H9 (cell line): ENCODE measurements around the gene CDH4. TPM values are rescaled to one million over a fixed set of nuclear protein-coding genes. Genes with fewer than 3 reads are reported as not detected.

ENCODE experiments used
- DNase-seq: peaks from one replicate; pipeline ENCODE4 v3.0.0-alpha.2; 2017
- H2AFZ ChIP-seq: one replicate; pipeline ENCODE4 v1.6.1; 2013; ENCODE audit warnings: mild to moderate bottlenecking, low read length, control low read depth, moderate library complexity
- H2AK5ac ChIP-seq: 2 replicates; pipeline ENCODE4 v1.6.1; 2013; ENCODE audit warnings: low read length, control low read depth, mixed read lengths; ENCODE audit not compliant: insufficient read length
- H2BK120ac ChIP-seq: one replicate; pipeline ENCODE4 v1.6.1; 2013; ENCODE audit warnings: low read depth, mild to moderate bottlenecking, low read length, control low read depth, inconsistent platforms; ENCODE audit not compliant: poor library complexity, severe bottlenecking
- H2BK12ac ChIP-seq: 2 replicates; pipeline ENCODE4 v1.6.1; 2013; ENCODE audit warnings: low read length, control low read depth, mixed read lengths, low read depth; ENCODE audit not compliant: insufficient read length
- H2BK15ac ChIP-seq: 2 replicates; pipeline ENCODE4 v1.6.1; 2013; ENCODE audit warnings: low read depth, low read length, control low read depth
- H2BK20ac ChIP-seq: one replicate; pipeline ENCODE4 v1.6.1; 2013; ENCODE audit warnings: low read depth, mild to moderate bottlenecking, low read length, control low read depth, inconsistent platforms; ENCODE audit not compliant: poor library complexity, severe bottlenecking
- H2BK5ac ChIP-seq: 2 replicates; pipeline ENCODE4 v1.6.1; 2013; ENCODE audit warnings: low read length, control low read depth, mixed read lengths; ENCODE audit not compliant: insufficient read length
- H3K14ac ChIP-seq: 2 replicates; pipeline ENCODE4 v1.6.1; 2013; ENCODE audit warnings: low read length, control low read depth; ENCODE audit not compliant: insufficient read depth
- H3K18ac ChIP-seq: 2 replicates; pipeline ENCODE4 v1.6.1; 2013; ENCODE audit warnings: low read depth, mild to moderate bottlenecking, mixed read lengths, low read length, control low read depth; ENCODE audit not compliant: insufficient read length
- H3K23ac ChIP-seq: 2 replicates; pipeline ENCODE4 v1.6.1; 2013; ENCODE audit warnings: low read length, control low read depth, mixed read lengths, low read depth; ENCODE audit not compliant: insufficient read length
- H3K23me2 ChIP-seq: 2 replicates; pipeline ENCODE4 v1.6.1; 2013; ENCODE audit warnings: low read depth, mild to moderate bottlenecking, mixed read lengths, low read length, control low read depth; ENCODE audit not compliant: insufficient read length, poor library complexity, severe bottlenecking
- H3K27ac ChIP-seq: 2 replicates; pipeline ENCODE4 v1.5.1; 2013; ENCODE audit warnings: low read length, control low read depth, mixed read lengths, low read depth; ENCODE audit not compliant: insufficient read length
- H3K27me3 ChIP-seq: 2 replicates; pipeline ENCODE4 v1.6.1; 2013; ENCODE audit warnings: low read length, control low read depth, inconsistent platforms; ENCODE audit not compliant: insufficient read depth
- H3K4ac ChIP-seq: 2 replicates; pipeline ENCODE4 v1.6.1; 2013; ENCODE audit warnings: low read depth, mild to moderate bottlenecking, control low read depth, inconsistent platforms, low read length, moderate library complexity
- H3K4me1 ChIP-seq: 2 replicates; pipeline ENCODE4 v1.6.1; 2013; ENCODE audit warnings: low read length, control low read depth, inconsistent platforms; ENCODE audit not compliant: insufficient read depth
- H3K4me2 ChIP-seq: 2 replicates; pipeline ENCODE4 v1.6.1; 2013; ENCODE audit warnings: low read length, control low read depth, mixed read lengths; ENCODE audit not compliant: insufficient read length, insufficient read depth
- H3K56ac ChIP-seq: 2 replicates; pipeline ENCODE4 v1.6.1; 2013; ENCODE audit warnings: low read depth, mild to moderate bottlenecking, mixed read lengths, low read length, control low read depth; ENCODE audit not compliant: insufficient read length
- H3K79me1 ChIP-seq: 2 replicates; pipeline ENCODE4 v1.6.1; 2013; ENCODE audit warnings: low read depth, mild to moderate bottlenecking, moderate library complexity, low read length, control low read depth, inconsistent platforms; ENCODE audit not compliant: insufficient read depth, poor library complexity, severe bottlenecking
- H3K79me2 ChIP-seq: 2 replicates; pipeline ENCODE4 v1.6.1; 2013; ENCODE audit warnings: low read length, control low read depth, inconsistent platforms; ENCODE audit not compliant: insufficient read depth
- H3K9ac ChIP-seq: 2 replicates; pipeline ENCODE4 v1.6.1; 2013; ENCODE audit warnings: low read length, control low read depth, mixed read lengths; ENCODE audit not compliant: insufficient read length; ENCODE audit errors: extremely low read depth
- H3K9me3 ChIP-seq: one replicate; pipeline ENCODE4 v1.6.1; 2013; ENCODE audit warnings: low read depth, low read length, inconsistent platforms; ENCODE audit not compliant: control insufficient read depth
- H3T11ph ChIP-seq: one replicate; pipeline ENCODE4 v1.6.1; 2013; ENCODE audit warnings: mild to moderate bottlenecking, low read length, control low read depth, inconsistent platforms
- H4K20me1 ChIP-seq: one replicate; pipeline ENCODE4 v1.6.1; 2013; ENCODE audit not compliant: control insufficient read depth, insufficient read length, insufficient read depth
- H4K5ac ChIP-seq: 2 replicates; pipeline ENCODE4 v1.6.1; 2013; ENCODE audit warnings: low read depth, mild to moderate bottlenecking, mixed read lengths, low read length, control low read depth; ENCODE audit not compliant: insufficient read length
- H4K8ac ChIP-seq: replicated peaks from 2 replicates; pipeline ENCODE4 v1.6.1; 2013; ENCODE audit warnings: low read length, control low read depth, mixed read lengths, low read depth; ENCODE audit not compliant: insufficient read length
- H4K91ac ChIP-seq: 2 replicates; pipeline ENCODE4 v1.6.1; 2013; ENCODE audit warnings: low read depth, mild to moderate bottlenecking, moderate library complexity, mixed read lengths, low read length, control low read depth; ENCODE audit not compliant: insufficient read length
- H3K27ac Mint-ChIP-seq, 3 experiments: 2 replicates in 2 of 3; 3 replicates in 1 of 3; pipeline ENCODE4 v1.8.0; 2020 to 2021; ENCODE audit warnings: mixed read lengths in 3 of 3, mild to moderate bottlenecking in 1 of 3, moderate library complexity in 1 of 3
- H3K27me3 Mint-ChIP-seq: 2 replicates; pipeline ENCODE4 v1.8.0; 2021; ENCODE audit warnings: low read depth, mild to moderate bottlenecking, moderate library complexity, mixed read lengths
- H3K36me3 Mint-ChIP-seq, 3 experiments: 2 replicates in 2 of 3; 3 replicates in 1 of 3; pipeline ENCODE4 v1.8.0; 2020 to 2021; ENCODE audit warnings: low read depth in 3 of 3, mixed read lengths in 3 of 3; ENCODE audit not compliant: insufficient read depth in 1 of 3
- H3K4me1 Mint-ChIP-seq, 2 experiments: 2 replicates each; pipeline ENCODE4 v1.8.0; 2020; ENCODE audit warnings: mixed read lengths in 2 of 2
- H3K4me3 Mint-ChIP-seq, 2 experiments: 2 replicates in 1 of 2; 3 replicates in 1 of 2; pipeline ENCODE4 v1.8.0; 2020 to 2021; ENCODE audit warnings: mild to moderate bottlenecking in 2 of 2, mixed read lengths in 2 of 2, moderate library complexity in 1 of 2
- H3K9me3 Mint-ChIP-seq, 2 experiments: 2 replicates in 1 of 2; 3 replicates in 1 of 2; pipeline ENCODE4 v1.8.0; 2020; ENCODE audit warnings: mild to moderate bottlenecking in 2 of 2, mixed read lengths in 2 of 2, moderate library complexity in 1 of 2
- whole genome bisulfite sequencing: extraction: QIAGEN DNeasy Blood & Tissue Kit; methylation state at CpG from one replicate; pipeline ENCODE4 v1.1.7; 2013; ENCODE audit warnings: missing lambda C conversion rate, low lambda C conversion rate, mixed read lengths; ENCODE audit not compliant: insufficient read length; ENCODE audit errors: extremely low coverage; 5-methylcytosine and 5-hydroxymethylcytosine counted together
- total RNA-seq: library from RNA; stranded (reverse); gene quantifications from 2 replicates; pipeline ENCODE4 v1.2.1, GENCODE V29; 2021
- TF ChIP-seq, protein P1 (sequence below): fragments of 200-600 bp; sonication (generic); conservative IDR thresholded peaks from 3 replicates; pipeline ENCODE4 v1.8.0; 2021; ENCODE audit warnings: antibody characterized with exemption, mild to moderate bottlenecking

The CDH4 gene
- total RNA-seq, 1 experiment from 2014 or later: 3.0 TPM

DNA sequence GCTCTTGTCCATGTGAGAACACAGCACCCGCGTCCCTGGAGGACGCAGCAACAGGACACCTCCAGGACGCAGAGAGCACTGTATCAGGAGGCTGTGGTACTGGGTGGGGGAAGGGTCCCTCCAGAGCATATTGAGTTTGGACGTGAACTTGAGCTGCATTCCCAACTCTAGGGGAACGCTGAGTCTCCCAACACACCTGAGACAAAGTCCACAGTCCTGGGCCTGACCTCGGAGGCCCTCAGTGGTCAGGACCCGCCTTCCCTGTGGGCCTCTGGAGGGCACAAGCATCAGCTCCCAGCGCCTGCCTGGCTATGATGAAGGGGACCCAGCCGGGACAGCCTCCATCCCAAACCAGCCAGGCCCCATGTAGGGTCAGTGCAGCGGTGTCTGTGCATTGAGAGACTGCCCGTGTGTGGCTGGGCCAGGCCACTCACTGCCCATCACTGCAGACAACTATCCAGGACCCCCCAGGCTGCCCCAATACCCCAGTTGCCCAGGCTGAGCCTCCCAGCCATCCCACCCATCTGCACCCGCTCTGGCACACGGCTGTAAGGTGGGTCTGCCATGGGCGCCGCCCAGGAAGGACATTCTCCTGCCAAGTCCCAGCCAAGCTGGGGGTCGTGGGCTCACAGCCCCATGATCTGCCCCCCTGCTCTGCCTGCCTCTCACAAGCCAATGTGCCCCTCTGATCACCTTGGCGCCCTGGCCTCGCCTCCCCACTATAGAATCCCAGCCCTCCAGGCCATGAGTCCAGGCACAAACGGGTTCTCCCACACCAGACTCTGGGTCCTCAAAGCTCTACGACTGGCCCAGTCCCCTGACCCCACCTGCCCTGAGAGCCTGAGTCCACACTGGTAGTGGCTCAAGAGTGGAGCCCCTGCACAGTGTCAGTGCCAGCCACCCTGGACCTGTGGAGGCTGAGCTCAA lies 697.9 kb downstream of the CDH4 start:
- Mint-ChIP-seq H3K4me1 (peaks cover 14 to 23% of the 10 kb centered on the region in 2 experiments), H3K36me3 (peaks cover 0 to 2% (median 2%) of the 10 kb centered on the region in 3 experiments; a peak in 2 of 7 replicates), H3K4me3 (no peak overlapping the region), H3K27ac (peak overlapping the region in 2 of 3 experiments; percentile 18 to 65; a peak in 1 of 7 replicates), H3K9me3 (peaks cover 2 to 4% of the 10 kb centered on the region in 2 experiments; a peak in 2 of 5 replicates), H3K27me3 (no peaks in the 10 kb centered on the region; the same call in 1 of the 2 replicates)
- H3K27me3 ChIP-seq: no peaks in the 10 kb centered on the region
- H2BK15ac ChIP-seq: no peak overlapping the region
- H2BK12ac ChIP-seq: no peak overlapping the region
- TF ChIP-seq, protein P1, sequence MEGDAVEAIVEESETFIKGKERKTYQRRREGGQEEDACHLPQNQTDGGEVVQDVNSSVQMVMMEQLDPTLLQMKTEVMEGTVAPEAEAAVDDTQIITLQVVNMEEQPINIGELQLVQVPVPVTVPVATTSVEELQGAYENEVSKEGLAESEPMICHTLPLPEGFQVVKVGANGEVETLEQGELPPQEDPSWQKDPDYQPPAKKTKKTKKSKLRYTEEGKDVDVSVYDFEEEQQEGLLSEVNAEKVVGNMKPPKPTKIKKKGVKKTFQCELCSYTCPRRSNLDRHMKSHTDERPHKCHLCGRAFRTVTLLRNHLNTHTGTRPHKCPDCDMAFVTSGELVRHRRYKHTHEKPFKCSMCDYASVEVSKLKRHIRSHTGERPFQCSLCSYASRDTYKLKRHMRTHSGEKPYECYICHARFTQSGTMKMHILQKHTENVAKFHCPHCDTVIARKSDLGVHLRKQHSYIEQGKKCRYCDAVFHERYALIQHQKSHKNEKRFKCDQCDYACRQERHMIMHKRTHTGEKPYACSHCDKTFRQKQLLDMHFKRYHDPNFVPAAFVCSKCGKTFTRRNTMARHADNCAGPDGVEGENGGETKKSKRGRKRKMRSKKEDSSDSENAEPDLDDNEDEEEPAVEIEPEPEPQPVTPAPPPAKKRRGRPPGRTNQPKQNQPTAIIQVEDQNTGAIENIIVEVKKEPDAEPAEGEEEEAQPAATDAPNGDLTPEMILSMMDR: no peak
- H3K4me1 ChIP-seq: no peaks in the 10 kb centered on the region
- no peak overlapping the region for H3K4me2 ChIP-seq
- no peak overlapping the region for H2AFZ ChIP-seq
- H3K79me2 ChIP-seq: no peaks in the 10 kb centered on the region
- H3T11ph ChIP-seq: no peak overlapping the region
- H4K8ac ChIP-seq: no peak overlapping the region
- no peak overlapping the region for H2BK120ac ChIP-seq
- no peaks in the 10 kb centered on the region for H3K79me1 ChIP-seq
- WGBS: no CpG with 5 or more reads among the region's 21 CpGs
- no peaks in the 10 kb centered on the region for H3K9me3 ChIP-seq
- H3K56ac ChIP-seq: no peak overlapping the region
- H2BK20ac ChIP-seq: no peak overlapping the region
- H3K23me2 ChIP-seq: no peaks in the 10 kb centered on the region
- no peak overlapping the region for H3K27ac ChIP-seq
- no peak overlapping the region for H3K18ac ChIP-seq
- no peak overlapping the region for H3K14ac ChIP-seq
- H4K20me1 ChIP-seq: no peaks in the 10 kb centered on the region
- no peak for DNase-seq
- H4K5ac ChIP-seq: no peak overlapping the region
- no peak overlapping the region for H3K9ac ChIP-seq
- no peak overlapping the region for H3K23ac ChIP-seq
- no peak overlapping the region for H4K91ac ChIP-seq
- H3K4ac ChIP-seq: no peak overlapping the region
- no peak overlapping the region for H2BK5ac ChIP-seq
- H2AK5ac ChIP-seq: no peak overlapping the region
